Measurements from ENCODE around the gene IL18R1. TPM values are rescaled to one million over a fixed set of nuclear protein-coding genes. Genes with fewer than 3 reads are reported as not detected.
"Not testable (repeated sequence)": the region's sequence is repeated elsewhere in the genome, so short reads cannot be mapped to it uniquely, and the experiment has no call there.

Gene IL18R1
- total and polyA plus RNA-seq, 2 experiments from 2014 or later = 0.04 to 0.12 TPM

- no peak overlapping the region for H3K27ac ChIP-seq
- no peaks in the 10 kb centered on the region for H3K27me3 ChIP-seq
- H3K36me3 ChIP-seq = no peaks in the 10 kb centered on the region
- H3K4me1 ChIP-seq (ENCODE audit: low read depth) = peaks cover 5% of the 10 kb centered on the region
- peak in 1 of 2 donors; percentile 56 for DNase-seq (ENCODE audit: low read depth in 1 of 2, low spot score in 1 of 2)
- H3K4me3 ChIP-seq = no peak overlapping the region
- TF ChIP-seq, protein P1, sequence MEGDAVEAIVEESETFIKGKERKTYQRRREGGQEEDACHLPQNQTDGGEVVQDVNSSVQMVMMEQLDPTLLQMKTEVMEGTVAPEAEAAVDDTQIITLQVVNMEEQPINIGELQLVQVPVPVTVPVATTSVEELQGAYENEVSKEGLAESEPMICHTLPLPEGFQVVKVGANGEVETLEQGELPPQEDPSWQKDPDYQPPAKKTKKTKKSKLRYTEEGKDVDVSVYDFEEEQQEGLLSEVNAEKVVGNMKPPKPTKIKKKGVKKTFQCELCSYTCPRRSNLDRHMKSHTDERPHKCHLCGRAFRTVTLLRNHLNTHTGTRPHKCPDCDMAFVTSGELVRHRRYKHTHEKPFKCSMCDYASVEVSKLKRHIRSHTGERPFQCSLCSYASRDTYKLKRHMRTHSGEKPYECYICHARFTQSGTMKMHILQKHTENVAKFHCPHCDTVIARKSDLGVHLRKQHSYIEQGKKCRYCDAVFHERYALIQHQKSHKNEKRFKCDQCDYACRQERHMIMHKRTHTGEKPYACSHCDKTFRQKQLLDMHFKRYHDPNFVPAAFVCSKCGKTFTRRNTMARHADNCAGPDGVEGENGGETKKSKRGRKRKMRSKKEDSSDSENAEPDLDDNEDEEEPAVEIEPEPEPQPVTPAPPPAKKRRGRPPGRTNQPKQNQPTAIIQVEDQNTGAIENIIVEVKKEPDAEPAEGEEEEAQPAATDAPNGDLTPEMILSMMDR (IDR thresholded peaks at IDR 0.05; ENCODE audit: low read depth, low read length) = no peak
- no peaks in the 10 kb centered on the region for H3K9me3 ChIP-seq (ENCODE audit: low read depth)
Measured at GRCh38 chr2:102313950-102314349, 41.6 kb upstream of the IL18R1 start.

GRCh38 chr2:102315921-102316320, 39.7 kb upstream of the IL18R1 start:
- DNase-seq (ENCODE audit: low read depth in 1 of 2, low spot score in 1 of 2) = no peak
- H3K9me3 ChIP-seq (ENCODE audit: low read depth) = no peaks in the 10 kb centered on the region
- peaks cover 5% of the 10 kb centered on the region for H3K4me1 ChIP-seq (ENCODE audit: low read depth)
- no peak overlapping the region for H3K4me3 ChIP-seq
- no peaks in the 10 kb centered on the region for H3K27me3 ChIP-seq
- TF ChIP-seq, protein P1 (IDR thresholded peaks at IDR 0.05; ENCODE audit: low read depth, low read length) = no peak
- no peaks in the 10 kb centered on the region for H3K36me3 ChIP-seq
- no peak overlapping the region for H3K27ac ChIP-seq

- TF ChIP-seq, protein P1 (IDR thresholded peaks at IDR 0.05; ENCODE audit: low read depth, low read length) = no peak
- Histone ChIP-seq H3K27me3 (no peaks in the 10 kb centered on the region), H3K36me3 (no peaks in the 10 kb centered on the region), H3K4me3 (no peak overlapping the region), H3K27ac (no peak overlapping the region), H3K4me1 (ENCODE audit: low read depth) (no peaks in the 10 kb centered on the region), H3K9me3 (ENCODE audit: low read depth) (no peaks in the 10 kb centered on the region)
- no peak for DNase-seq (ENCODE audit: low read depth in 1 of 2, low spot score in 1 of 2)
Measured at GRCh38 chr2:102317715-102318114, 37.9 kb upstream of the IL18R1 start.

GRCh38 chr2:102318437-102318836, 37.2 kb upstream of the IL18R1 start:
- Histone ChIP-seq H3K27ac (no peak overlapping the region), H3K9me3 (ENCODE audit: low read depth) (no peaks in the 10 kb centered on the region), H3K27me3 (no peaks in the 10 kb centered on the region), H3K4me3 (no peak overlapping the region), H3K36me3 (no peaks in the 10 kb centered on the region), H3K4me1 (ENCODE audit: low read depth) (no peaks in the 10 kb centered on the region)
- TF ChIP-seq, protein P1 (IDR thresholded peaks at IDR 0.05; ENCODE audit: low read depth, low read length) = no peak
- no peak for DNase-seq (ENCODE audit: low read depth in 1 of 2, low spot score in 1 of 2)

GRCh38 chr2:102321941-102322719, 33.5 kb upstream of the IL18R1 start:
- TF ChIP-seq, protein P1 (IDR thresholded peaks at IDR 0.05; ENCODE audit: low read depth, low read length) = no peak
- H3K4me1 ChIP-seq (ENCODE audit: low read depth) = no peaks in the 10 kb centered on the region
- no peaks in the 10 kb centered on the region for H3K36me3 ChIP-seq
- H3K9me3 ChIP-seq (ENCODE audit: low read depth) = no peaks in the 10 kb centered on the region
- H3K4me3 ChIP-seq = no peak overlapping the region
- peak in 1 of 2 donors; percentile 74 for DNase-seq (ENCODE audit: low read depth in 1 of 2, low spot score in 1 of 2)
- H3K27ac ChIP-seq = no peak overlapping the region
- no peaks in the 10 kb centered on the region for H3K27me3 ChIP-seq

DNA sequence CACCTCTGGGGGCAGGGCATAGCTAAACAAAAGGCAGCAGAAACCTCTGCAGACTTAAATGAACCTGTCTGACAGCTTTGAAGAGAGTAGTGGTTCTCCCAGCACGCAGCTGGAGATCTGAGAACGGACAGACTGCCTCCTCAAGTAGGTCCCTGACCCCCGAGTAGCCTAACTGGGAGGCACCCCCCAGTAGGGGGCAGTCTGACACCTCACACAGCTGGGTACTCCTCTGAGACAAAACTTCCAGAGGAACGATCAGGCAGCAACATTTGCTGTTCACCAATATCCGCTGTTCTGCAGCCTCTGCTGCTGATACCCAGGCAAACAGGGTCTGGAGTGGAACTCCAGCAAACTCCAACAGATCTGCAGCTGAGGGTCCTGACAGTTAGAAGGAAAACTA, 30.7 kb upstream of the IL18R1 start:
- DNase-seq (ENCODE audit: low read depth in 1 of 2, low spot score in 1 of 2); H3K27me3 ChIP-seq; H3K27ac ChIP-seq; H3K9me3 ChIP-seq (ENCODE audit: low read depth); H3K4me1 ChIP-seq (ENCODE audit: low read depth); H3K36me3 ChIP-seq; H3K4me3 ChIP-seq: not testable (repeated sequence)

All from cardiac muscle cell (in vitro differentiated cells and primary cell).